ENCODE results near the gene SSU72.

DNA sequence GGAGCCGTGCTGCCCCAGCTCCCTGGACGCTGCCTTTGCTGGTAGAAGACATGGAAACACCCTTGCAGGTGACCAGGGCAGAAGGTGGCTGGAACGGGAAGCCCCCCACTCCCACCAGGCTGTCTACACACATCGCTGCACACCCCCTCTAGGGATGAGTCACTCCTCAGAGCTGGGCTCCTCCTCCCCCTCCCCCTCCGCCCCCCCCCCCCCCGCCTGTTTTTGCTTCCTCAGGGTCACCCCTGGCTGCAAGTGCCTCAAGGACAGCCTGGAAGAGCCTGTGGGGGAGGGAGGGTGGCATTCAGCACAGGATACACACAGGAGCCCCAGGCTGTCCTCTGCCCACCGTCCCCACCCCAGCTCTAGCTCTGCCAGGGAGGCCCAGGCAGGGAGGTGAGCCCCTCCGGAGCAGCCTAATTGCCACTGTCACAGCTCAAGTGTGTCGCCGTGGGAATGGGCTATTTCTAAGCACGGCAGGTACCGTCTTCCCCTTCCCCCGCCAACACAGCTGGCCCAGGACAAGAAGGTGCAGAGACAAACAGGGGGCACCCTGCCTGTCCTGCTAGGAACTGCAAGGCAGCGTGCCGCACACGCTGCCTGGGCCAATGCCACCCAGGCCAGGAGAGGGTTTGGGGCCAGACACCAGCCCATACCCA lies 22.7 kb upstream of the SSU72 start:
- TF ChIP-seq YY1 (IDR thresholded peaks at IDR 0.05; ENCODE audit: low read depth) (no peak), RAD21 (IDR thresholded peaks at IDR 0.05; ENCODE audit: low read length) (peak; percentile 2; the same call in 1 of the 2 replicates), SMC3 (IDR thresholded peaks at IDR 0.05; ENCODE audit: low read depth, low read length) (no peak), POLR2AphosphoS5 (IDR thresholded peaks at IDR 0.05; ENCODE audit: low read depth, low read length) (no peak), TAF1 (IDR thresholded peaks at IDR 0.05; ENCODE audit: borderline replicate concordance, low read depth, low read length) (no peak), NRF1 (IDR thresholded peaks at IDR 0.05; ENCODE audit: low read depth, low read length) (no peak), JUND (IDR thresholded peaks at IDR 0.05) (no peak), EP300 (IDR thresholded peaks at IDR 0.05; ENCODE audit: borderline replicate concordance in 1 of 2, low read depth in 1 of 2, low read length in 1 of 2) (no peak)
- TF ChIP-seq, protein P1, sequence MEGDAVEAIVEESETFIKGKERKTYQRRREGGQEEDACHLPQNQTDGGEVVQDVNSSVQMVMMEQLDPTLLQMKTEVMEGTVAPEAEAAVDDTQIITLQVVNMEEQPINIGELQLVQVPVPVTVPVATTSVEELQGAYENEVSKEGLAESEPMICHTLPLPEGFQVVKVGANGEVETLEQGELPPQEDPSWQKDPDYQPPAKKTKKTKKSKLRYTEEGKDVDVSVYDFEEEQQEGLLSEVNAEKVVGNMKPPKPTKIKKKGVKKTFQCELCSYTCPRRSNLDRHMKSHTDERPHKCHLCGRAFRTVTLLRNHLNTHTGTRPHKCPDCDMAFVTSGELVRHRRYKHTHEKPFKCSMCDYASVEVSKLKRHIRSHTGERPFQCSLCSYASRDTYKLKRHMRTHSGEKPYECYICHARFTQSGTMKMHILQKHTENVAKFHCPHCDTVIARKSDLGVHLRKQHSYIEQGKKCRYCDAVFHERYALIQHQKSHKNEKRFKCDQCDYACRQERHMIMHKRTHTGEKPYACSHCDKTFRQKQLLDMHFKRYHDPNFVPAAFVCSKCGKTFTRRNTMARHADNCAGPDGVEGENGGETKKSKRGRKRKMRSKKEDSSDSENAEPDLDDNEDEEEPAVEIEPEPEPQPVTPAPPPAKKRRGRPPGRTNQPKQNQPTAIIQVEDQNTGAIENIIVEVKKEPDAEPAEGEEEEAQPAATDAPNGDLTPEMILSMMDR (IDR thresholded peaks at IDR 0.05): peak; percentile 31
- TF ChIP-seq, protein P2, sequence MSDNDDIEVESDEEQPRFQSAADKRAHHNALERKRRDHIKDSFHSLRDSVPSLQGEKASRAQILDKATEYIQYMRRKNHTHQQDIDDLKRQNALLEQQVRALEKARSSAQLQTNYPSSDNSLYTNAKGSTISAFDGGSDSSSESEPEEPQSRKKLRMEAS (IDR thresholded peaks at IDR 0.05; ENCODE audit: low read depth): no peak

All from SK-N-SH (cell line).